ENCODE results near the gene TRAK1.
A peak's percentile ranks its signal among the peaks of the same experiment; 100 is the strongest.

TRAK1 gene

DNA sequence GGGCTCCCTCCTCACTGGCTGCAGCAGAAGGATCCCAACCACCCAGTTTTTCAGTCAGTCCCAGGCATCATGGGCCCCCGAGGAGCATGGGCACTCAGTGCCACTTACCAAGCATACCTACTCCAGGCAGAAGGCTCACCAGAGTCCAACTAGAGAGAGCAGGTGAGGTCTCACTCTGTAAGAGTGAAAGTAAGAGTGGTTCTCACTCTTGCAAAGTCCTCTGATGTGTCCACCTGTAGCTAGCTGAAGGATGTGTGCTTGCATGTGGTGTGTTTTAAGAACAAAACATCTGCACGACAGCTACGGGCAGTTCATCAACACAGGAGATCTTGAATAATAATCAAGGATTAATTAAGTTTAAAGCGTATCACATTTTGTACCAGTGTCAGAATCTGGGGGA, 125.1 kb downstream of the TRAK1 start:
- DNase-seq, result no peak

DNA sequence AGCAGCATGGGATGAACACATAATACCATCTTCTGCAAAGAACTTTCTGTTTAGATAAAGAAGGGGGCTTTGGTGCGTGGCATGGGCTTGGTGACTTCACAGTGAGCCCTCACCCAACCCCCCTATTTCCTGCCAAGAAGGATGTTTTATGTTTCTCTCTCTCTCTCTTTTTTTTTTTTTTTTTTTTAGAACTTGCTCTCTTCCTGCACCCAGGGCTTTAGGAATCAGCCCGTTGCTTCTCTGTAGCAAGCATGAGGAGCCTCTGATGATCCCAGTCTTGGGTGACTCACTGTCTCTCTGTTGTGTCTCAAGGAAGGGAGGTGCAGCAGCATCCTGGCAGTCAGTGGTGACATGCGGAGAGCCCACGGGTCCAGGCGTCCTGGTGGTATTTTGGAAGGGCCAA, 125.8 kb downstream of the TRAK1 start:
- DNase-seq, result no peak

DNA sequence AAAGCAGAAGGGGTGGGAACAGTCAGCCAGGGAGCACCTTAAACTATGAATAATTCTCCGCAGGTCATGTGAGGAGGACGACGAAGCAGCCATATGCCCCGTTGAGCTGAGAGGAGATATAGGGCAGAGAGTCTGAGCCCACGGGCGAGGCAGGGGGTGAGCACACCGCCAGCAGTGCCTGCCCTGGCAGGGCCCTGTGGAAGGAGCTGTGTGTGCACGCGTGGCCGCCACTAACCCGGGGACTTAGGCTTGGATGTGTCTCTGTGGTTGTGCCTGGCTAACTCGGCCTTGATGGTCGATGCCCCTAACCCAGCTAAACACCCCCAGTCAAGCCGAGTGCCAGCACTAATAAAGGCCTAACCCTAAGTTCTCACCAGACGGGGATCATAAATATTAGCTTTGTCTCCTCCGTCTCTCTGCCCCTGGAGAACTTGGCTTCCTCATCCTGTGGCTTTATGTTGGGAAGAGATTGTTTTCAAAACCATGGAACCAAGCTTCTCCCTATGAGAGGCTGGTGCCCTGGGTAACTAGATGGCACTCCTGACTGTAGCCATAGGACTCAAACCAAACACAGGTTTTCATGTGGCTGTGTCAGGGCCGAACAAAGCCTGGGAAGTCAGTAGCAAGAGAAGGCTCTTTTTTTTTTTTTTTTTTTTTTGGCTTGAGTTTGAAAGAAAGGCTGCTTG, 129.4 kb downstream of the TRAK1 start:
- no peak for DNase-seq

DNA sequence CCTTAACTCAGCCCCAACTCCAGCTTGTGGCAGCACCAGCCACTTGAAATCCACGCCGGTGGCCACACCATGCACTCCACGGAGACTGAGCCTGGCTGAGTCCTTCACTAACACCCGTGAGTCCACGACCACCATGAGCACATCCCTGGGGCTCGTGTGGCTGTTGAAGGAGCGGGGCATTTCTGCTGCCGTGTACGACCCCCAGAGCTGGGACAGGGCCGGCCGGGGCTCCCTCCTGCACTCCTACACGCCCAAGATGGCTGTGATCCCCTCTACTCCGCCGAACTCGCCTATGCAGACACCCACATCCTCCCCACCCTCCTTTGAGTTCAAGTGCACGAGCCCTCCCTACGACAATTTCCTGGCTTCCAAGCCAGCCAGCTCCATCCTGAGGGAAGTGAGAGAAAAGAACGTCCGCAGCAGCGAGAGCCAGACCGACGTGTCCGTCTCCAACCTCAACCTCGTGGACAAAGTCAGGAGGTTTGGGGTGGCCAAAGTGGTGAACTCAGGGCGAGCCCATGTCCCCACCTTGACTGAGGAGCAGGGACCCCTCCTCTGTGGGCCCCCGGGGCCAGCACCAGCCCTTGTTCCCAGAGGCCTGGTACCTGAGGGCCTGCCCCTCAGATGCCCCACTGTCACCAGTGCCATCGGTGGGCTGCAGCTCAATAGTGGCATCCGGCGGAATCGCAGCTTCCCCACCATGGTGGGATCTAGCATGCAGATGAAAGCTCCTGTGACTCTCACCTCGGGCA, 132.0 kb downstream of the TRAK1 start:
- DNase-seq, result no peak

DNA sequence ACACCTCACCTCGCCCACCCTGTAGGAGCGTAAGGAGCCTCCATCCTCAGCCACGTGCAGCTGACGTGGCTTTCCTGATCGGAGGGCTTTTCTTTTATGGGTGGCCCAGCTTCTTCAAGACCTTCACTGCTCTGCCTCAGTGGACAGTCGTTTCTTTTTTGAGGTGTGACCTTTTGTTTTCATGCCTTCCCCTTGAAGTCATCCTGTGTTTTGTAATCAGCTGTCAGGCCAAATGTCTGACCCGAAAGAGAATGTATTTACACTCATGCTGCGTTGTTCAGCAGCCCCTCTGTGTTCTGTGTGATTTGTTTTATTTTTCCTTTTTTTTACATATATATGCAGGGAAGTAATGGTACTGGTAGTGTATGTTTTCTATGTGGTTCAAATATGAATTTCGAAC, 133.0 kb downstream of the TRAK1 start:
- DNase-seq, result no peak

DNA sequence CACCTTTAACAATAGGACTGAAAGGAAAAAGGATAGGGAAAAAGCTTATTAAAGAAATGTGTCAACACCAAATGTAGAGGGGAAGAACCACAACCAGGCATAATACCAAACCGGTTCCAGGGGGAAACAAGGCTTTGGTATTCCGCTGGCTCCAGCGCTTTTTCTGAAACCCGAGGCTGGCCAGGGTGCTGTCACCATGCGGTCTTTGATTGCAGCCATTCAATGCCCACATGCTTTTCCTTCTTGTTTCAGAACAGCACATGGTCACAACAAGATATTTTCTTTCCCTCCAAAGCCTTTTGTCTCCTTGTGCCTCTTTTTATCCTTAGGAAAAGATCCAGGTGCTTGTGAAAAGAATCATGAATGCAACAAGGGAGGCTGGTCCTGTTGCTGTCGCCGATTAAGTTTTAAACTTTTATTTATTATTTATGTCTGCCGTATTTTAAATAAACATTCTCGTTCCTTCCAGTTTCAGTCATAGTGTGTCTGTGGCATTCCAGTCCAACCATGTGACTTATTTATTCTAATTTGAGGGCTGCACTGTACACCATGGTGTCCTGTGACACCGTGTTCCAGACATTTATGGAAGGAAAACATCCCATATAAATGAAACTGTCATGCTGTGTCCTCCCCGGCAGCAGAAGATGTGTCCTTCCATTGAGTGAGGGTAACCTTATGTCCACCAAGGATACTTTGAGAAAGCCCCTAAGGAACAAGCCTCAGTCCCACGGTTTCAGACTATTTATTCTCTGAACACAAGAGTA, 133.7 kb downstream of the TRAK1 start:
- no peak for DNase-seq

DNA sequence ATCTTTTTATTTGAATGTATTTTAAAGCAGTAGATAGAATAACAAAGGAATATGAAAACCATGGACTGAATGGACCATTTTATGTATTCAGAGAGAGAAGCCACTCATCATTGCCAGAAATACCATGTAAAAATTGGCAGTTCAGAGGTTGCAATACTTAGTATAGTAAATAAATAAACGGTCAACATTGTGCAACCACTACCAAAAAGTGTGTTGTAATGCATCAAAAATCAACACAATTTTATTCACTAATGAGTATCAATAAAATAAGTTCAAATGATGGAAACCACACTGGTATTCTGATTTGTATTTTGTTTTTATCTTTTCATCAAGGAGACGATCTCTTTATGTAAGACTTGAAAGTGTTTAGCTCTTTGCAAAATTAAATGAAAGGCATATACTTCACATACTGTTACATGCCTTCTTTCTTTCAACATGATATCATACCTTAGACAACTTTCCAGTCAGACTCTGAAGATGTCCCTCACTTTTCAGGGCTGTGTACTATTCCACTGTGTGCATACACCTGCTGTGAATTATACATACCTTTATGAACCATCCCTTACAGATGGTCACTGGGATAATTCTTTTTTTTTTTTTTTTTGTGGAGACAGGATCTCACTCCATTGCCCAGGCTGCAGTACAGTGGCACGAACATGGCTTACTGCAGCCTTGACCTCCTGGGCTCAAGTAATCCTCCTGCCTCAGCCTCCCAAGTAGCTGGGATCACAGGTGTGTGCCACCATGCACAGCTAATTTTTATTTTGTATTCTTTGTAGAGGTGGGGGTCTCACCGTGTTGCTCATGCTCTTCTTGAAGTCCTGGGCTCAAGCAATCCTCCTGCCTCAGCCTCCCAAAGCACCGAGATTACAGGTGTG, 134.6 kb downstream of the TRAK1 start:
- DNase-seq, result no peak

DNA sequence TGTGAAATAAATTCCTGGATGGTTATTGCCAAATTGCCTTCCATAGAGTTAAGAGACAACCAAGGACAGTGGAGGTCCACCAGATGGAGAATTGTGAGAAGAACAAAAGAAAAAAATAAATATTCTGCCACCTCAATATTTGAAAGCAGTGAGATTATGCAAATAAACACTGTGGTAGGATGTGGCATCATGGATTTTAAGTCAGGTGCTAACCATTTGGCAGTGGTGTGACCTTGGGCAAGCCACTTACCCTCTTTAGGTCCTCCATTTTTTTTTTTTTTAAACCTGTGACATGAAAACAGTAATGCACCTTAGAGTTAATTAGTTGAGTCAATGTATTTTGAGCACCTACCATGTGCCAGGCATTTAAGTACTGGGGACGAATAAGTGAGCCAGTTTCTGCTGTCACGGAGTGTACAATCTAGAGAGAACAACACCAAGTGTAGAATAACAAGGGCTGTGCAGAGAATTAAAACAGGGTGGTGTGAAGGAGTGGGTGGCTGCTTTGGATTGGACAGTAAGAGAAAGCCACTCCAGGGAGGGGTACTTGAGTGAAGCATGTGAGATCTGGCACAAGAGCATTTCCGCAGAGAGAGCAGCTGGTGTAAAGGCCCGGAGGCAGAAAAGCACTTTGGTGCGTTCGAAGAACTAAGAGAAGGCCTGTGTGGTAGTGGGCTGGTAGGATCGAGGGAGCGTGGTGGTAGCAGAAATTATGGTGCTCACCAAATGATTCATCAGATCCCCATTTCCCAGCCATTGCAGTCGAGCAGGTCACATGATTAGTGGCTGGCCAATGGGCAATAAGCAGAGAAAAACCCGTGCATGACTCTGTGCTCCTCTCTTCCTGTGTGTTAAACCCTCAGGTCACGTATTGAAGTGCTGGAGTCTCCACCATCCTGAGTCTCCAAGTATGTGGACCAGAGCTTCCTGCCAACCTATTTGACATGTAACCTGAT, 135.6 kb downstream of the TRAK1 start:
- no peak for DNase-seq

DNA sequence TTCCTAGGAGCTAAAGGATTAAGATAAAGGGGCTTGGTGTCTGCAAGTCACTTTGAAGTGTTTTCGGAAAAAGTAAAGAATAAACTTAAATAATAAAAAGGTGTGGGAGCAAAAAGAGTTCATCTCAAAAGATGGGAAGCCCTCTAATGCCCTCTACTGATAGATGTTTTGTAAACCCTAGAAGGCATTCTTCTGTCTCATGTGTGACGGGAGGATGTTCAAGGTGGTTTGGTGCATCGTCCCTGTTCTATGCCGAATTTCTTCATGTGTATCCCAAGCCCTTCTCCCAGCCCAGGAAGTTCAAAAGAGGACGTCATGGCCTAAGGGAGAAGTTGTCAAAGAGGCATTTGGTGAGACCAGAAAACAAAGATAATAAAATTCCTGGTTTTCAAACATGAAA, 137.6 kb downstream of the TRAK1 start:
- DNase-seq, result no peak

DNA sequence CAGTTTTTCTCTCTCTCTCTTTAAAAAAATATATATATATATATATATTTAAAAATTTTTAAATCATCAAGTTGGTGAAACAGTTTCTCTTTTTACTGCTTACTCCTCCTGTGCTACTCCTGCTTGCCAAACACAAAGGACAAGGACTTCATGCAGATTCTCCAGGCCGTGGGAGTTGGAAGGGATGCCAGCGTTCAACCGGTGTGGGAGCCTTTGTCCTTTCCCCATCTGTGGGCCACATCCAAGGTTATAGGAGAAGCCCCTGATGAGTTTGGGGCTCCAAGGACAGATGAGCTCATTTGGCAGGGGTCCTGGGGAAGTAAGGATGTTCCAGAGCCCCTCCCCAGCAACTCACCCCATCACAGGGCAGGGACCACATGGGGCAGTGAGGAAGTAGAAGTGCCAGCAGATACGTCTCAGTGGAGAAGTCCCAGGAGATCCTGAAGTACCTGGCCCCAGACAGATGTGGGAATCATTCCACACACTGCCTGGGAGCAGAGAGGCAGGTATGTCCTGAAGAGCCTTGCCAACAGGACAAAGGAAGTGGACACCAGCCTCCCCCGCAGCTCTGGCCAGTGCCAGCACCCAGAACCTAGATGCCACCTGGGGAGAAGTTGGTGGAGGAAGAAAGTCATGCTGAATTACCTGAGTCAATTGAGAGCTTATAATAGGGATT, 138.2 kb downstream of the TRAK1 start:
- no peak for DNase-seq

DNA sequence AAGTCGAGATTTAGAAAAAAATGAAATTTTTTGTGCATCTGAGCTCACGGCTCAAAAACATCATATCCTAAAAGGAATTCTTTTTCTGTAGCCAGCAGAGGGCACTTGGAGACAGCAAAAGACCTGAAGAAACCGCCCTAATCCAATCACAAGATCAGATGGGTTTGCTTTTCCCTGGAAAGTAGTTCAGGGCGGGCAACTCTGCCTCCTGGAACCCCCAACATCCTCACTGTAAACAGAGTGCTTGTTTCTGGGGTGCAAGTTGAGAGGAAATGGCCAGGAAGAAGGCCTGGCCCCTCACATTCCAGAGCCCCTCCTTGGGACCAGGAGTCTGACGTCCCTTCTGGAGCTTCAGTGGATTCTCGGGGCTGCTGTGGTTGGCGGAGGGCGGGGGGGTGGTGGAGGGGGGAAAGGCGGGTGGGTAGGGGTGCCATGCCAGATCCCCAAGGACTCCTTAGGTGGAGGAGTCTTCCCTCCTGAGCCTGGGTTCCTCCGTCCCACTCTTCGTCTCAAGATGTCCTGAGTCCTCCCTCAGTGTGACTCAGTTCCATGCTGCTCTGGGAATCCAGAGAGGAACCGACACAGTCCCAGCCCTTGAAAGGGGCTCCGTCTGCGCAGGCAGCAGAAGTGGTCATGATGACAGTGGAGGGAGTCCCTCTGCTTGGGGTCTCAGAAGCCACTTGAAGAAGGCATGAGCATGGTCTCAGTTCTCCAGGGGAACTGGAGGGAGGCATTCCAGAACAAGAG, 139.0 kb downstream of the TRAK1 start:
- peak; percentile 16 for DNase-seq

DNA sequence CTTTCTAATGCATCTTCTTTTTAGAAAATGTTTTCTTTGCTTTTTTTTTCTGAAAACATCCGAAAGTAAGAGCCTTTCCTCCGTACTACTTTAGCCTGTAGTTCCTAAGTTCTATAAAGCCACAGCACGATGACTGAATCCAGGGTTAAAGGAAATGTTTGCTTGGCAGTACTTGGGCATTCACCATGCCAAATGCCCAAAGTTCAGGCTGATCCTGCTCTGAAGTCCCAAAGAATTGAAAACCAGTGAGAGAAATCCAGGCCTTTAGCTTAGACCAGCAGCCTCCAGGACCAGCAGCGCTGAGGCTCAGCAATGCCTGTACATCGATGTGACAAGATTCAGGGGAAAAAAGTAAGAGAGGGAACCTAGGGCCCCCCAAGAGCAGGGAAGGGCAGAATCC, 139.7 kb downstream of the TRAK1 start:
- DNase-seq, result no peak

DNA sequence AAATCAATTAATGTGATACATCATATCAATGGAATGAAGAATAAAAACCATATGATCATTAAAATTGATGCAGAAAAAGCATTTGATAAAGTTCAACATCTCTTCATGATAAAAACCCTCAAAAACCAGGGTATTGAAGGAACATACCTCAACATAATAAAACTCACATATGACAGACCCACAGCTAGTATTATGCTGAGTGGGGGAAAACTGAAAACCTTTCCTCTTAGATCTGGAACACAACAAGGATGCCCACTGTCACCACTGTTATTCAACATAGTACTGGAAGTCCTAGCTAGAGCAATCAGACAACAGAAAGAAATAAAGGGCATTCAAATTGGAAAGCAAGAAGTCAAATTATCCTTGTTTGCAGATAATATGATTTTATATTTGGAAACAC, 144.4 kb downstream of the TRAK1 start:
- DNase-seq, result no peak

DNA sequence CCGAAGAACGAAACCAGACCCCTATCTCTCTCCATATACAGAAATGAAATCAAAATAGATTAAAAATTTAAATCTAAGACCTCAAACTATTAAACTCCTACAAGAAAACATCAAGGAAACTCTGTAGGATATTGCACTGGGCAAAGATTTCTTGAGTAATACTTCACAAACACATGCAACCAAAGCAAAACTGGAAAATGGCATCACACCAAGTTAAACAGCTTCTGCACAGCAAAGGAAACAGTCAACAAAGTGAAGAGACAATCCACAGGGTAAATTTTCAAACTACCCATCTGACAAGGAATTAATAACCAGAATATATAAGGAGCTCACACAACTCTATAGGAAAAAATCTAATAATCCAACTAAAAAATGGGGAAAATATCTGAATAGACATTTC, 145.5 kb downstream of the TRAK1 start:
- no peak for DNase-seq

DNA sequence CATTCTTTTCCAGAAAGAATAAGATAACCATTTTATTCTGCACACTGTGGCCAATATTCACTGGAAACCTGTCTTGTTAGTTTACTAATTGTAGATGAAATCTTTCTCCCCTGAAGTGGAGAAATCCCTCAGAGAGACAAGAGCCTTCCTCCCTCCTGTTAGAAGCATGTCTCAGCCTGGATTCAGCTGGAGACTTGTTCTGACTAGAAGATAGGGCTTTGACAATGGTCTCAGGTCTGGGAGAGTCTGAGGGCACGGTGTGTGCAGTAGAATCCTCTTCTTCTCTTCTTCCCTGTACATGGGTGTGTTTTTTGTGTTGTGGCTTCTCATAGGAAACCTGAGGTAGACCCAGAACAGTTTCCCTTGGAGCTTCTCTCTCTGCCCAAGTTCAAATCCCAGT, 154.9 kb downstream of the TRAK1 start:
- no peak for DNase-seq

DNA sequence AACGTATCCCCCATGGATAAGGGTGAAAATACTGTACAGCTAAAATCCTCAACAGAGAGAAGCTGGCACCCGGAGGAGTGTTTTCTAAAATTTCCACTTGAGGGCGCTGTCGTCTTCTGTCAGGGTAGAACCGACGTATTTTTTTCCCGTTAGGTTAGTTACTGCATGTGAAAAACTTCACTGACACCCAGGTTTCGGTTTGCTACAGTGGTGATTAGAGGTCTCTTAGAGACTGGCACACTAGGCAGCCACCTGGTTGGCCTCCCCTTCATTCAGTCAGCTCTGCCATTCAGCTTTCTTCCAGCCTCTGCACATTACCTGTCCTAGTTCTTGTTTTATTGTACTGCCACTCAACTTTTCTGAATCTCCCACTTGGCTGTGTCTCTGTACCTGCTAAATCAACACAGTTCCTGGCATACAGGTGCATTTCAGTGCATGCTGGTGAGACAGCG, 156.4 kb downstream of the TRAK1 start:
- peak; percentile 15 for DNase-seq

DNA sequence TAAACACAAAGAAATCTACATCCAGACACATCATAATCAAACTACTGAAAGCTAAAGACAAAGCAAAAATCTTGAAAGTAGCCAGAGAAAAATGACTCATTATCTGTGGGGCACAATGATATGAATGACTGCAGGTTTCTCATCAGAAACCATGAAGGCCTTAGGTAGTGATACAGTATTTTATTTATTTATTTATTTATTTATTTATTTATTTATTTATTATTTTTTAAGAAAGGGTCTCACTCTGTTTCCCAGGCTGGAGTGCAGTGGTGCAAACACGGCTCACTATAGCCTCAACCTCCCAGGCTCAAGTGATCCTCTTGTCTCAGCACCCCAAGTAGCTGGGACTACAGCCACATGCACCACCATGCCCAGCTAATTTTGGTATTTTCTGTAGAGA, 159.6 kb downstream of the TRAK1 start:
- DNase-seq, result no peak

DNA sequence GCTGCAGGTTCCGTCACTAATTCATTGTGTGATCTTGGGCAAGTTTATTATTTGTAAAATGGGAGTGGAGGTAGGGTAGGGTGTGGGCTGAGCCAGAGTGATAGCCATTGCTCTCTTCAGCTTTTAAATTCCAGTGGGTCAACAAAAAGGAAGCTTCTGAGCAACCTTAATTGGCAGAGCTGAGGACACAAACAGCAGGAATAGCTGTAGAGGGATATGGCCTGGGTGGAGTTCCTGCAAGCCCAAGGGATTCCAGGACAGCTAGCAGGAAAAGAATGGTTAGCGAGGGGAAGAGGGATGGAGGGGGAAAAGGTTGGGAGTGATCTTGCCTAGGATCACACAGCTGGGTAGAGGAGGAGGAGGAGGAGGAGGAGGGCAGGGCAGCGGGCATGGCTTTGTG, 163.4 kb downstream of the TRAK1 start:
- no peak for DNase-seq

DNA sequence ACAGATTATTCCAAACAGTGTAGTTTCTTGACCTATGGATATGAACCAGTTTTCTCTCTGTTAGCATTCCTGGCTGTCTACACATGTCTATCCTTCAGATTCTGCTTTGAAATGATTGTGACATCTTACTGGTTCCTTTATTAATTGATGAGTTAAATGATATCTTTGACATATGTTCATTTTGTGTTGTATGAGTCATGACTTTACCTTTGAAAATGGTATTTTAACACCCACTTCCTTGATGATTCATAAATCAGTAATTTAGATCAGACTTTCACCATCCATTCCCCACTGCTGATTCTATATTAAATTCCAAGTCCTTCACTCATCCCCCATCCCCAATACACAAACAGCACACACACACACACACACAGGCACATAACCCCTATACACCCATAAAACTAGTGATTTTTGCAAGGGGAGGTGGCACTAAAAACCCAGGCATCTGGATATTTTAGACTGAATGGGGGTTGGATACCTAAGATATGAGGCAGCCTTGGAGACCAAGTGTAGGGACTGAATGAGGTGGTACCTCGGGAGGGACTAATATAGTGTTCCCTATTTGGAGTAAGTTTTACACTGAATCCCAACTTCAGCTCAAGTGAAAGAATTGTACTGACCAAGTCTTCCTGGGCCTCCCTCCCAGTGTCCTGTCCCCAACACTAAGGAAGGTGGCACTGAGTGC, 165.1 kb downstream of the TRAK1 start:
- DNase-seq, result peak; percentile 73

DNA sequence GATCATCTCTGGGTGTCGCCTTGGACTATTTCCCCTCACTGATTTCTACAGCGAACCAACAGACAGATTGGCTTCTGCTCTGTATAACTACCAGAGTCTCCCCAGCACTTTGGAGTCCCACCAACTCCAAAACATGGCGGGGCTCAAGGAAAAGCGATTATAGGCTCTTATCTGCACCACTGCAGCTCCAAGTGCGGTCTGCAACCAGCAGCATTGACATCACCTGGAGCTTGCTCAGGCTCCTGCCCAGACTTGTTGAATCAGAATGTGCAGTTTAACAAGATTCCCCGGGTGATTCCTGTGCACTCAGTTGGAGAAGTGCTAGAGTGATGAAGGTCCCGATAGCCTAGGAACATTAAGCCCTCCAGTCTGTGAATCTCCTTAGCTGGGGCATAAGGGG, 165.8 kb downstream of the TRAK1 start:
- DNase-seq, result no peak

All from NCI-H226 (cell line).